ENCODE data around the gene STOX2.

- TF ChIP-seq, protein P1, sequence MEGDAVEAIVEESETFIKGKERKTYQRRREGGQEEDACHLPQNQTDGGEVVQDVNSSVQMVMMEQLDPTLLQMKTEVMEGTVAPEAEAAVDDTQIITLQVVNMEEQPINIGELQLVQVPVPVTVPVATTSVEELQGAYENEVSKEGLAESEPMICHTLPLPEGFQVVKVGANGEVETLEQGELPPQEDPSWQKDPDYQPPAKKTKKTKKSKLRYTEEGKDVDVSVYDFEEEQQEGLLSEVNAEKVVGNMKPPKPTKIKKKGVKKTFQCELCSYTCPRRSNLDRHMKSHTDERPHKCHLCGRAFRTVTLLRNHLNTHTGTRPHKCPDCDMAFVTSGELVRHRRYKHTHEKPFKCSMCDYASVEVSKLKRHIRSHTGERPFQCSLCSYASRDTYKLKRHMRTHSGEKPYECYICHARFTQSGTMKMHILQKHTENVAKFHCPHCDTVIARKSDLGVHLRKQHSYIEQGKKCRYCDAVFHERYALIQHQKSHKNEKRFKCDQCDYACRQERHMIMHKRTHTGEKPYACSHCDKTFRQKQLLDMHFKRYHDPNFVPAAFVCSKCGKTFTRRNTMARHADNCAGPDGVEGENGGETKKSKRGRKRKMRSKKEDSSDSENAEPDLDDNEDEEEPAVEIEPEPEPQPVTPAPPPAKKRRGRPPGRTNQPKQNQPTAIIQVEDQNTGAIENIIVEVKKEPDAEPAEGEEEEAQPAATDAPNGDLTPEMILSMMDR (IDR thresholded peaks at IDR 0.05; ENCODE audit: insufficient read depth, low read depth, low read length): no peak
- no peak for TF ChIP-seq EZH2 (IDR thresholded peaks at IDR 0.05; ENCODE audit: insufficient read depth, low read length)
Measured at GRCh38 chr4:184016759-184017668, 111.9 kb downstream of the STOX2 start.
